GM19438 (cell line): ENCODE measurements around the gene LGR6.
"Not testable (repeated sequence)": the region's sequence is repeated elsewhere in the genome, so short reads cannot be mapped to it uniquely, and the experiment has no call there.

ENCODE experiments used
- ATAC-seq: cut with Tn5 transposase; IDR thresholded peaks from one replicate; pipeline ENCODE4 v1.9.1; 2021; ENCODE audit warnings: low read depth; ENCODE audit not compliant: unreplicated experiment

LGR6 gene

DNA sequence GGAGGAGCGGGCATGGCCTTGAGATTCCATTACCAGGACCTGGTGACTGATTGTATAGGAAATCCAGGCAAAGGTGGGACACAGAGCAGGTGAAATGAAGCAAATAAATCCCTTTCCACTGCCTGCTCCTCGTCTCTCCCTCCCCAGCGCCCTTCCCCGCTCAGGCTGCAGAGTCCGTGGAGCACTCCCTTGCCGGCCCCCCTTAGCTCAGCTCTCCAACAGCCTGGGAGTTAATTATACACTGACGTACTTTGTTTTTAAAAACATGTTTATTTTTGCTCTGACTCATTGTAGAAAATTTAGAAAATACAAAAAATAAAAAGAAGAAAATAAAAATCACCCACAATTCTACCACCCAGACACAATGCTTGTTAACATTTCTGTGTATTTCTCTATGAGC, 61.7 kb downstream of the LGR6 start:
- no peak for ATAC-seq

DNA sequence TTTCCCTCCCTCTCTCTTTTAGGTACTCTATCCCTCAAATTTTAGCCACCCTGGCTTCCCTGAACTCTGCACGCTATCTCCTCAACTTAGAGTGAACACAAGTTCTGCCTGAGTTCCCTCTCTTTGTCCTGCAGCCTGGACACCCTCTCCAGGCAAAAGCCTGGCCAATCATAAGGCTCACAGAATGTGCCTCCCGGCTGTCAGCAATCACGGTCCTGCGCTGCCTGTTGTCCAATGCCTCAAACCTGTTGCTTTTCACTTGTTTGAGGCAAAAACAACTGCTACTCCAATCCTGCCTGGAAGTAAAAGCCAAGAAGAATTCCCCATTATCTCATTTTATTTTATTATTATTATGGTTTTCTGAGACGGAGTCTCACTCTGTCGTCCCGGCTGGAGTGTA, 66.1 kb downstream of the LGR6 start:
- ATAC-seq = no peak

DNA sequence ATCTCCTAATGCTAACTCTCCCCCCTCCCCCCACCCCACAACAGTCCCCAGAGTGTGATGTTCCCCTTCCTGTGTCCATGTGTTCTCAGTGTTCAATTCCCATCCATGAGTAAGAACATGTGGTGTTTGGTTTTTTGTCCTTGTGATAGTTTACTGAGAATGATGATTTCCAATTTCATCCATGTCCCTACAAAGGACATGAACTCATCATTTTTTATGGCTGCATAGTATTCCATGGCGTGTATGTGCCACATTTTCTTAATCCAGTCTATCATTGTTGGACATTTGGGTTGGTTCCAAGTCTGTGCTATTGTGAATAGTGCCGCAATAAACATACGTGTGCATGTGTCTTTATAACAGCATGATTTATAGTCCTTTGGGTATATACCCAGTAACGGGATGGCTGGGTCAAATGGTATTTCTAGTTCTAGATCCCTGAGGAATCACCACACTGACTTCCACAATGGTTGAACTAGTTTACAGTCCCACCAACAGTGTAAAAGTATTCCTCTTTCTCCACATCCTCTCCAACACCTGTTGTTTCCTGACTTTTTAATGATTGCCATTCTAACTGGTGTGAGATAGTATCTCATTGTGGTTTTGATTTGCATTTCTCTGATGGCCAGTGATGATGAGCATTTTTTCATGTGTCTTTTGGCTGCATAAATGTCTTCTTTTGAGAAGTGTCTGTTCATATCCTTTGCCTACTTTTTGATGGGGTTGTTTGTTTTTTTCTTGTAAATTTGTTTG, 67.8 kb downstream of the LGR6 start:
- not testable (repeated sequence) for ATAC-seq

DNA sequence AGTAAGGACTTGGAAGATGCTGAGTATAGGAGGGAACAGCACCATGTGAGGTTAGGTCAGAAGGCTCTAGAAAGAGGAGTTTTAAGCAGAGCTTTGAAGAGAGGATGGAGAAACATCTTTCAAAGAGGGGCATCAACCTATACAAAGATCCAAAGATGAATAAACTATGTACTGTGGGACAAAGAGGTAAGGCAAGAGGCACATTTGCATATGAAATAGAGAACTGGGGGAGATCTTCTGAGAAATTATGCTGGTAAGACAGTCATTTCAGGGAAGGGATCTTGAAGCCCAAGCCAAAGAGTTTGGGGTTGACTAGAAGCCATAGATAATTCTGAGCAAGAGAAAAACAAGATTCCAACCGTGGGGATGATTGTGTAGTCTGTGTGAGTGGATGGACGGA, 70.0 kb downstream of the LGR6 start:
- no peak for ATAC-seq

DNA sequence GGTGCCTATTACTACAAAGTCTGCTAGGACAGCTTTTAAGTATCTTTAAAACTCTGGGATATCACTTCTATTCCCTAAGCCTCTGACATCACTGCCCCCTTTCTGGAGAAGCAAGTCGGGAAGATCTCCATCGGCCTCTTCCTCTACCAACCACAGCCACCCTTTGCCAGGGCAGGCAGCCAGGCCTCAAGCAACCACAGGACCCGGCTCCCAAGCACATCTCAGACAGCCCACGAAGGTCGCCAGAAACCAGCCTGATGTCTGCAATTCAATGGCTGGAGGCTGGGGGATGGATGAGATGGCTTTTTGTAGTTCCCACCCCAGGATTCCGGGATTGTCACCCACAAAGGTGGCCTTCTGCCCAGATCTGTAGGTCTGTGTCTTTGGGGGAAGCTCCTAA, 70.7 kb downstream of the LGR6 start:
- no peak for ATAC-seq

DNA sequence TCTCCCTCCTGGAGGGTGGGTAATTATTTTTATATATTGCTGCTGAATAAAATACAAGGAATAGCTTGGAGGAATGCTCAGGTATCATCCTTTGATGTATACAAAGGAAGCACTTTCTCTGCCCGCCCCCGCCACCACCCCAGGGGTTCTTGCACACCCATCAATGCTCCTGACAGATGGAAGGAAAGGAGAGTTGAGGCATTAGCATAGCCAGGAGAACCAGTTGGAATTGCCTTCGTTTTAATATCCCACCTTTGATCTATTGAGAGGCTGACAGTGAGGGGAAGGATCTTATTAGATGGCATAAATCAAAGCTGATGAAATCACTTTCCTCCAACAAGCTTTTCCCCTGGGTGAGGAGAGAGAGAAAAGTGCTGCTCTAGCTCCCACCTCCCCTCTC, 71.1 kb downstream of the LGR6 start:
- ATAC-seq = no peak

DNA sequence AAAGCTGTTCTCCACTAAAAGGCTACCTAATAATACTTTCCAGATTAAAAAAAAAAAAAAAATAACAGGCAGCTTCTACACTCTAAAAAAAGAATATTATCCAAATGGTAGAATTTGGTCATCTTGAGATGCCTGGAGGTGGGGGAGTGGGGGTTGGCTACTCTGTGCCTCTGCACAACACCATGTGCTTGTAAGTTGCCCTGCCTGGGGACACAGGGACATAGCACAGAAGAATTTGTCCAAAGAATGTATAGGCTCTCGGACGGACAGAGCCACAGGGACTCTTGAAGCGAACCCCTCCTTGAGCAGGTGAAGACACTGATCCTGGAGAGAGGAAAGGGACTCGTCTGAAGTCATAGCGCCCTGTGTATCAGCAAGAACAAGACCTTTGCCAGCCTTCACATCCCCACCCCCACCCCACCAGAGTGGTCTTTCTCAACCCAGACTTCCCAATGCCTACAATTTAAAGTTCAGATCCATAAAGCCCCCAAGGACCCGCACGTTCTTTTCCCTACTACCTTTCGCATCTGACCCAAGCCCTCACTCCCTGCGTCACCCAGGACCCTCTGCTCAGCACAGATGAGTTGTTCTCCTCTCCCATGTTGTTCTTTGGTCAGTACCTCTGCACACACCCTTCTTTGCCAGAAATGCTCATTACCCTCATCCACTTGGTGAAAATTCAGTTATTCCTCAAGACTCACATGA, 72.6 kb downstream of the LGR6 start:
- no peak for ATAC-seq

DNA sequence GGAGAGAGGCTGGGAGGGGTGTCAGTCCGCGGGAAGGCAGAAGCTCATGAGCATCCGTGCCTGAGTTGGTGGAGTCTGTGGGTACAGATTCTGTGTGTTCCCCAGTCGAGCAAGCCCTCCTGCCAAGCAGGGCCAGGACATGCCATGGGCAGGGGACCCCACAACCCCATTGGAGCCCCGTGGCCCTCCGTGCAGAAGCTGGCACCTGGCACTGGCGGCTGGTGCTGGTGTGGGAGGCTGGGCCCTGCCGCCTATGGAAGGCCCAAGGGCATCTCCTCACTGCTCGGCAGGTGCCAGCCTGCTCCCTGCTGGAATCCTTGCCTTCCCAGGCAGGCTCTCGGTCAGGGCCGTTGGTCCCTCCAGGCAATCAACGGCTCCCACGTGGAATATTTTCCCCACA, 74.4 kb downstream of the LGR6 start:
- ATAC-seq = no peak

DNA sequence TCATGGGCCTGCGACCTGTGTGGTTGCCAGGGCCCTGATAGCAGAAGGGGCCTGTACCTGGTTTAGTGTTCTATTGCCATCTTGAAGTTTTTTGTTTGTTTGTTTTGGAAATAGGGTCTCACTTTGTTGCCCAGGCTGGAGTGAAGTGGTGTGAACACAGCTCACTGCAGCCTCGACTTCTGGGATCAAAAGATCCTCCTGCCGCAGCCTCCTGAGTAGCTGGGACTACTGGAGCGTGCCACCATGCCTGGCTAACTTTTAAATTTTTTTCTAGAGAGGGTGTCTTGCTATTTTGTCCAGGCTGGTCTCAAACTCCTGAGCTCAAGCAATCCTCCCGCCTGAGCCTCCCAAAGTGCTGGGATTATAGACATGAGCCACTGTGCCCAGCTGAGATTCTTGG, 75.2 kb downstream of the LGR6 start:
- no peak for ATAC-seq

DNA sequence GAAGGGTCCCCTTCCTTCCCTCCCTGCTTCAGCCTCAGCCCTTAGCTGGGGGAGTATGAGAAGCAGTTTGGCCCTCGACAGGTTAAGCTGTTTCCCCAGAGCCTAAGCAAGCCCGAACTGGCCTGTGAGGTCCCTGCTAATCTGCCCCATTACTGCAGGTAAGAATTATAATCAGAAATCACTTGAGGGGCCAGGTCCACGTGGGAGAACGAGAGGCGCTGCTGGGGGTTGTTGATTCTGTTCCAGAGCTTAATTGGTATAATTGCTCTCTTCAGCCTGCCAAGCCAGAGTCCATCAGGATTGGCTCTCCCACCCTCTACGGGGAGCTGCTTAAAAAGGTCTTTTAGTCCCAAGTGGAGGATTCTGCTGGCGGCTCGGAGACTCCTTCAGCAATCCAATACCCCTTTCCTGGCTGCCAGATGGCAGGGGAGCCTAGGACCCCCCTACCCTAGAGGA, 77.3 kb downstream of the LGR6 start:
- no peak for ATAC-seq

DNA sequence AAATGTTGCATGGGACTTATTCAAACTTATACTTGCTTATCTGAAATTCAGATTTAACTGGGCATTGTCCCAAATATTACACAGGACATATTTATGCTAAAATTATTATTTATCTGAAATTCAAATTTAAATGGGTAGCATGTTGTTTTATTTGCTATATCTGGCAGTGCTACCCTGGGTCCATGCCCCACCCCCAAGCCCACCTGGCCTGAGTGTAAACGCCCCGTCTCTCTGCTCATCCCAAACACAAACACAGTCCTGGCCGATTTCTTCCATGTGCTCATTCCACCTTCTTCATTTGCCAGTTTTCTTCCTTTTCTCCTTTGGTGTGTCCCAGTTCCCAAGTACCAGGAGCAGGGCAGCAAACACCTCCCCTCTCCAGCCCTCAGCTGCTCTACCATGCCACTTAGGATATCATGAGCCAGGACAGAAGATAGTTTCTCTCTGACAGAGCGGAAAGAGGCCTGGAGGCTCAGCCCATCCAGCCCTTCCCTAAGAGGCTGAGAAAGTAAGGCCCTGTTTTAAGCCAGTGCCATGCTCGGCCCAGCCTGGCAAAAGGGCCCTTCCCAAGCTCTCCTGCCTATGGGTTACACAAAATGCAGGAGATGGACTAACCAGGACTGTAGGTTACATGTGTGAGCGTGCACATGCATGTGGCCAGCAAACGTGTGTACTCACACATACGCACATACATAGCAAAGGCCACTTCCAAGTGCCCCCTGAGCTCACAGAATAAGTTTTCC, 78.7 kb downstream of the LGR6 start:
- ATAC-seq = no peak

DNA sequence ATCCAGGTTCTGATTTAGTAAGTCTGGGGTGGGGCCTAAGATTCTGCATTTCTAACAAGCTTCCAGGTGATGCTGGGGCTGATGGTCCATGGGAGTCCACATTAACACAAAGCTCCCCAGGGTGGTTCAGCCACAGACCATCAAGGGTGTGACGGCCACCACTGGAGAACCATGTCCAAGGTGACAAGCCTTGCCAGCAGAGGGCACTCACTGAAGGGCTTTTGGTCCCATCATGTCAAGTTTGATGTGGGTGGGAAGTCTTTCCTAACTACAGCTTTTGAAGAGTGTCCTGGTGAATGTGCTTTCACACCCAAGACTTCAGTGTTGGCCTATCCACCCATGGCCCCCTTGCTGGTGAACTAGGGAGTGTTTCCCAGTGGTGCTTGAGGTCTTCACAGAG, 81.0 kb downstream of the LGR6 start:
- no peak for ATAC-seq

DNA sequence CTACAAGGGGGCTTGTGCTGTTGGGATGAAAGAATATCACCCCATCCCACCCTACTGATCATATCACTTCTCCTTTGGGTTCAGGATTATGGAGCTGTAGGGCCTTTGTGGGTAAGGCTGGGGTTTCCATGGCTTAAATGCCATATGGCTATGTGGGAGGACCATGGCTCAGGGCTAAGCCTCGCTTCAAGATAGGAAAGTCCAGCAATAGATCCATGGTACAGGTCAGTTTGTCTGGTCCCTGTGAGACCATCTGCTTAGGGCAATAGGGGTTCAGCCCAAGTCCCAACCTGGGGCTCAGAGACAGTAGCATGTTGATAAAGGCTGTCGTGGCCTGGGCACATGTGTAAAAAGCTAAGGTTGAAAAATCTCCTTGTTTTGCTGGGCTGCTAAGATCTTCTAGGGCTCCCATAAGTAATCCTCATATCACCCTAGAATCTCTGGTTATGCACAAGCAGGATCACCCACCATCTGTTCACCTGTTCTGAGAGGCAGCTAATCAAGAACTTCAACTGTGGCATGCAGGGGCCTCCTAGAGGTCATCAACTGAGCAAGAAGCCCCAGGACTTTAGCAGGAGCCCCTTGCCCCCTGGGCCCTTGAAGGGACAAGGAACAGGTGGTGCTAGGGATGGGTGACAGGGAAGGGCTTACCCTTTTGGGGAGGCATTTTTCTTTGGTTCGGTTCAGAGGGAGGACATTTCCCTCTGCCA, 81.6 kb downstream of the LGR6 start:
- no peak for ATAC-seq

DNA sequence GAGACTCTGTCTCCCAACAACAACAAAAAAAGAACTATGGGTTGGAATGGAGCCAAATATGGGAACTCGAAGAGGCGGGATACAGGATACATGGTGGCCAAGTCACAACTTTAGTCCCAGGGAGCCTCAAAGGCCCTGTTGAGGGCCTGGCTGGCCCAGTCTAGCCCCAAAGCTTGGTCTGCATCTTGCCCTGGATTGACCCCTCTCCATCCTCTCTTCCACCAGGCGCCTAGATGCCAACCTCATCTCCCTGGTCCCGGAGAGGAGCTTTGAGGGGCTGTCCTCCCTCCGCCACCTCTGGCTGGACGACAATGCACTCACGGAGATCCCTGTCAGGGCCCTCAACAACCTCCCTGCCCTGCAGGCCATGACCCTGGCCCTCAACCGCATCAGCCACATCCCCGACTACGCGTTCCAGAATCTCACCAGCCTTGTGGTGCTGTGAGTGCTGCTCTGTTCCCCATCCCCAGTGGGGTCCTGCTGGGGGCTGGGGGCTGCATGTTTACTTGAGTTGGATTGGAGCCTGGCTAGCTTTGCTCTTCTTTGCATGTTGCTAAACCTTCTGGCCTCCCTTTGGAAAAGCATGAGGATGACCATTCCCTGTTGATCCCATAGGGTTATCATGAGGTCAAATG, 82.6 kb downstream of the LGR6 start:
- ATAC-seq = no peak

DNA sequence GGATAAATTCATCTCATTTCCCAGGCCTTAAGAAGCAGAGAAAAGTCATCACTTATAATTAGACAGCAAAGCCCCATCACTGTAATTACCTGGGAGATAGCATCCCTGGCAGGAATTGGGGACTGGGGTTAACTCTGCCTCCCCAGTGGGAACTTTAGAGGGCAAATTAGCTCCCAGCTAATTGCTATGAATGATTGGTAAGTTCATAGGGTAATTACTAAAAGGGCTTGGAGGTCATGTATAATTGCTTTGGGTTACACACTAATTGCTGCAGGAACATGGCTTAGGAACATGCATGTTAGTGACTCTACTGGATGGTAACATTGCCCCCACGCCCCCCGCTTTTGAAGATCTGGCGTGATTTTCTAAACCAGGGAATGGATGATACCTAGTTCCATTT, 83.3 kb downstream of the LGR6 start:
- ATAC-seq = no peak

DNA sequence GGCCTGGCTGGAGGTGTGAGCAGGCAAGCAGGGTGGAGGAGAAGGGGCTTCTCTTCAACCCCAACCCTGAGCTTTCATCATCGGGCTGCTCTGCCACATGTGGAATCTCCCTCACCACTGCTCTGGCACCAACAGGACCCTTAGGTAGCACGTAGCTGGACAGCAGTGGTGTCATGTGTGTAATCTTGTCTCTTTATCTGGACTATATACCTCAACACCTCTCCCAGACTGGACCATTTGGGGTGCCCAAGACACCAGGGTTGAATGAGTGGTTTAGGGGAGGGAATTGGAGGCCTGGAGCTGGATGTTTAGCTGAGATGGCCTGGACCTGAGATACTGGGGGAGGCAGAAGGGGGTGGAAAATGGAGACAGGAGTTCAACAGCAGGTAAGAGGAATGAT, 85.2 kb downstream of the LGR6 start:
- ATAC-seq = no peak

DNA sequence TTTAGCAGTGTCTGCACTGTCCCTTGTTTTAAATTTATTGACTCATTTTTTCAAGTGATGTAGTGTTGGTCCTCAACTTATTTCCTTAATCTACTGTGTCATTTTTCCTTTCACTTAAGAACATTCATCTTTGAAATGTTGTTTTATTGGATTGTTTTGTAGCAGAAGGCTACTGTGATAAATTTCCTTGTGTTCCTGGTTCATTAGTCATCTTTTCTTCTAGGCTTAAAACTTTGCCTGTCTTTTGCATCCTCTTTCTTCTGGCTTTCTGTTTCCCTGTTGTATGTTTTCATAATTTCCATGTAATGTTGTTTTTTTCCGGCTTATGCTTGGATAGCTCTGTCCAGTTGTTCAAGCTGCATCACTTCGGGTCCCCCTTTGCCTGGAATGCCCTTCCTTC, 86.2 kb downstream of the LGR6 start:
- ATAC-seq = no peak

DNA sequence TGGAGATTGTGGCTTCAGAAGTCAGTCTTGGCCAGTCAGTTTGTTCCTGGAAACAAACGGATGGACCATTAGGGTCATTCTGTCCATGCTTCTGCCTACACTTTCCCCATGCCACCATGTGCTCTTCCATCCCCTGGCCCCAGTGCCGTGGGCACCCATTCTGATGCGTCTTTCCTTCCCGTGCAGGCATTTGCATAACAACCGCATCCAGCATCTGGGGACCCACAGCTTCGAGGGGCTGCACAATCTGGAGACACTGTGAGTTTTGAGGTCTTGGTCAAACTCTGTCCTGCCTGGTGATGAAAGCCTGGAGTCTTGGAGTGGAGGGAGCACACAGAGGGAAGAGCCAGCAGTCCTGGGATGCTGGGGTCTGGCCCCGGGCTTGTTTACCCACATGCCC, 87.0 kb downstream of the LGR6 start:
- no peak for ATAC-seq

DNA sequence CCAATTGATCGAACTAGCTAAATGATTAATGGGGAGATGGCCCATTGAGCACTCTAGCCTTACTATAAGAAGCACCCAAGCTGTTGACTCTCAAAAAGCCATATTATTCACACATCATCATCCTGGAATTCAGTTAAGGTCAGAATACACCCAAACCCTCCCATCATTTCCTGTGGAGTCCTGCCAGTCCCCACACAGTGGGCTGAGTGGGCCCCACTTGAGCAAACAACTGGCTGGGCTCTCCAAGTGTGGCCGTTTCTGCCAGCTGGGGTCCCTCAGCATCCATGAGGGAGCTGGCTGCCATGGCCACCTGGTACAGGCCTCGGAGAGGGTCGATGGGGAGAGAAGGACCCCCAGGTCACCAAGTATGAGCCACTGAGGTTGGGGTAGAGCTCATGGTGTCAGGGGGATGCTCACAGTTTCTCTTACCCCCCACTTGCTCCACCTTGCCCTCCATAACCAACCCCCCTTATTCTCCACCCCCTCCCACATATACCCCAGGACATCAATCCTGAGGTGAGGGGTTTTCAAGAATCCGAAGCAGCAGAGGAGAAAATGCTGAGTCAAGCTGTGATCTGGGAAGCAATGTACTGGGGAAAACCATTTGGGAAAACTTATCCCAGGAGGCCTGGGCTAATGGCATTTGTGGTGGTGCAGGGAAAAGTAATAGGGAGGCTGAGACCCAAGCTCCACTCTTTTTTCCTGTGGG, 87.9 kb downstream of the LGR6 start:
- no peak for ATAC-seq

DNA sequence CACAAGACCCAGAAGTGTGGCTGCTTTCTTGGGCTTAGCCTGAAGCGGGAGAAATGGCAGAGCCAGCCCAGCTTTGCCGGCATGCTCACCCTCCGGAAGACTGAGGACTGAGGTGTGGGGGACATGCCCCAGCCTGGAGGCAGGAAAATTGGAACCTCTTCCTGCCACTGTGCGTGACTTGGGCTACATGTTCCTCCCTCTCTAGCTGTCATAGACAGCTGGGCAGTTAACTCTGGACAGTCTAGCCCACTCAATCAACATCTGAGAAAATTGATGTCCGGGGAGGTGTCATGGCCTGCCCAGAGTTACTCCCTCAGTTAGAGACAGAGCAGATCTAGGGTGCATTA, 88.4 kb downstream of the LGR6 start:
- ATAC-seq = no peak
